ENCODE measurements around the gene COL5A2.
A peak's percentile ranks its signal among the peaks of the same experiment; 100 is the strongest.

The COL5A2 gene

DNA sequence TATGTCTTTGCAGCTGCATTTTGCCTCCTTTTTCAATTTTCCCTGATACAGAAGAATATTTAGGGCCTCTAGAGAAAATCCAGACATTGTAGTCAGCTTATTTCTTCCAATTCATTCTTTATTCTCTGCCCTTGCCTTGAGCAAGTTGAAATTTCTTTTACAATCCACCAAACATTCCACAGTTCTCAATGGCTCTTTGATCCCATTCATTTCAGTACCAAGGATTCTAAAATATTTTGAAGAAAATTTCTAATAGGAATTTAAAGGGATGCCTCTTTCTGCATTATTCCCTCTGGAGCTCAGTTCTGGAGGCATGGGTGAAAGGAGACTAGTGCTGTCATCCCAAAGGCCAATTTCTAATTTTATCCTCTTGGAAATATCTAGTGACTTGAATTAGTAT, 61.2 kb downstream of the COL5A2 start:
- no peak for DNase-seq (ENCODE audit: low read depth, low spot score)
- no peak overlapping the region for H3K4me3 ChIP-seq (ENCODE audit: low read depth, low read length)
- in situ Hi-C loops (cut with HindIII; ENCODE audit: low sequenced_read_pairs) = no loop called here
- TF ChIP-seq, protein P1, sequence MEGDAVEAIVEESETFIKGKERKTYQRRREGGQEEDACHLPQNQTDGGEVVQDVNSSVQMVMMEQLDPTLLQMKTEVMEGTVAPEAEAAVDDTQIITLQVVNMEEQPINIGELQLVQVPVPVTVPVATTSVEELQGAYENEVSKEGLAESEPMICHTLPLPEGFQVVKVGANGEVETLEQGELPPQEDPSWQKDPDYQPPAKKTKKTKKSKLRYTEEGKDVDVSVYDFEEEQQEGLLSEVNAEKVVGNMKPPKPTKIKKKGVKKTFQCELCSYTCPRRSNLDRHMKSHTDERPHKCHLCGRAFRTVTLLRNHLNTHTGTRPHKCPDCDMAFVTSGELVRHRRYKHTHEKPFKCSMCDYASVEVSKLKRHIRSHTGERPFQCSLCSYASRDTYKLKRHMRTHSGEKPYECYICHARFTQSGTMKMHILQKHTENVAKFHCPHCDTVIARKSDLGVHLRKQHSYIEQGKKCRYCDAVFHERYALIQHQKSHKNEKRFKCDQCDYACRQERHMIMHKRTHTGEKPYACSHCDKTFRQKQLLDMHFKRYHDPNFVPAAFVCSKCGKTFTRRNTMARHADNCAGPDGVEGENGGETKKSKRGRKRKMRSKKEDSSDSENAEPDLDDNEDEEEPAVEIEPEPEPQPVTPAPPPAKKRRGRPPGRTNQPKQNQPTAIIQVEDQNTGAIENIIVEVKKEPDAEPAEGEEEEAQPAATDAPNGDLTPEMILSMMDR (IDR thresholded peaks at IDR 0.05; ENCODE audit: low read depth, low read length) = no peak

DNA sequence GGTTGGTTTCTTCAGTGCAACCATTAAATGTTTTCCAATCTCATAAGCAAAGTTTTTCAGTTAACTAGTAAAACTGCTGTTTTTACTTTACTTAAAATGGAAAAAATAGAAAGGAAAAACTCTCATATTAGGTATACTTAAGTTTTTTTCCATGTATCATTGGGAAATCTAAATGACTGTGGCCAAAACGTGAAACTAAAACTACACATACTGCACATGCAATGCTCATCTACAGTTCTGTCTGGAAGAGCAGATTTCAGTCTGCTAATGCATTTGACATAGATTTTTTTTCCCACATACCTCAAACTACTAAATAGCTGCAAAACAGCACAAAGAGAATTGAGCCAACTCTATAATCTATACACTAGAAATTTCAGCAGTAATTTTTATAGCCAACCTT, 62.6 kb downstream of the COL5A2 start:
- in situ Hi-C loops (cut with HindIII; ENCODE audit: low sequenced_read_pairs) = no loop called here
- TF ChIP-seq, protein P1 (IDR thresholded peaks at IDR 0.05; ENCODE audit: low read depth, low read length) = no peak
- DNase-seq (ENCODE audit: low read depth, low spot score) = no peak
- no peak overlapping the region for H3K4me3 ChIP-seq (ENCODE audit: low read depth, low read length)

DNA sequence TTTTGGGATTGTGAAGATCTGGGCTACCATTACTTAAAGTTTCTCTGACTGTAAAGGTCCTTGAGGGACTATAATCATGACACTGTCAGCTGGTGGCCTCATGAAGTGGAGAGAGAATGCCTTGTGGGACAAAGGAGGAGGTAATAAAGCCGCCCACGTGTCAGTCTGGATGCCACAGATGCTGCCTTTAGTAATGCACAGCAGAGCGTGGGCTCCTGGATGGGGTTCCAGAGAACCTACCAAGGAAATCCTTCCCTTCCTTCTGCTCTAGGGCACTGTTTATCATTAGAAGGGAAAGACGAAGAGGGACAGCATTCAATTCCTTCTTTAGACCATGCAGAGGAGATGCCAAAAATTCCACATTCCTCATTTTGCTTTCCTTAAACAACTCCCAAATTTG, 63.5 kb downstream of the COL5A2 start:
- no peak overlapping the region for H3K4me3 ChIP-seq (ENCODE audit: low read depth, low read length)
- no peak for DNase-seq (ENCODE audit: low read depth, low spot score)
- in situ Hi-C loops (cut with HindIII; ENCODE audit: low sequenced_read_pairs) = no loop called here
- TF ChIP-seq, protein P1 (IDR thresholded peaks at IDR 0.05; ENCODE audit: low read depth, low read length) = no peak

DNA sequence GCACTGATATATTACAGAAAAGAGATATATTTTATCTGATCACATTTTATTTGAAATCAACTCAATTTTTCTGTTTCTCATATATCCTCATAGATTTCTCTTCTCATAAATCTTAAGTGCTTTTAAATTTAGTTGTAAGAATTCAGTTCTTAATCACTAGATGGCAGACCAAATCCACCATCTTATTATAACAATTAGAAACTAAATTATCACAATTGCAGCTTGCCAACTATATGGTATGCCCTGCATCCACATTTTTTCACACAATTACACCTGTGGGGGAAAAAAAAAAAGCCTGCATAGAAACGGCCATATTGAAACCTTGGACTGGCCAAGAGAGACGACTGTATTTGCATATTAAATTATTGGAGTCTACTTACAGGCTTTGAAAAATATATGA, 64.4 kb downstream of the COL5A2 start:
- in situ Hi-C loops (cut with HindIII; ENCODE audit: low sequenced_read_pairs) = no loop called here
- no peak overlapping the region for H3K4me3 ChIP-seq (ENCODE audit: low read depth, low read length)
- DNase-seq (ENCODE audit: low read depth, low spot score) = peak; percentile 47
- TF ChIP-seq, protein P1 (IDR thresholded peaks at IDR 0.05; ENCODE audit: low read depth, low read length) = no peak

DNA sequence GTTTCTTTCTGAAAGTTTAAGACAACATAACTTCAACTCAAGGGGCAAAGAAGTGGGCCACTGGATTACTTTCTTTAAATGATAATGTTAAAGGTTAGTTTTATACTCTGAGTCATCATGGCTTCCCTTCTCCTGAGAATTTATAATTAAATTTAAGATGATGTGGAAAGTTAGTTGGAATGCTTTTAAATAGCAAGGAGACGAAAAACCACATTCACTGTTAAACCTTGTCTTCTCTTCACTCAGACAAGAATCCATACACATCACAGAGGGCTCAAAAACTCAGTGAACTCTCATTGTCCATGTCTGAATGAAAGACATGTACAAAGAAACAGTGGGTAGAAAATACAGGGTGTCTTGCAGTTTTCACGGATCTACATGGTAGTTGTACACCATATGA, 65.6 kb downstream of the COL5A2 start:
- in situ Hi-C loops (cut with HindIII; ENCODE audit: low sequenced_read_pairs) = no loop called here
- no peak overlapping the region for H3K4me3 ChIP-seq (ENCODE audit: low read depth, low read length)
- peak; percentile 52 for DNase-seq (ENCODE audit: low read depth, low spot score)
- TF ChIP-seq, protein P1 (IDR thresholded peaks at IDR 0.05; ENCODE audit: low read depth, low read length) = no peak

DNA sequence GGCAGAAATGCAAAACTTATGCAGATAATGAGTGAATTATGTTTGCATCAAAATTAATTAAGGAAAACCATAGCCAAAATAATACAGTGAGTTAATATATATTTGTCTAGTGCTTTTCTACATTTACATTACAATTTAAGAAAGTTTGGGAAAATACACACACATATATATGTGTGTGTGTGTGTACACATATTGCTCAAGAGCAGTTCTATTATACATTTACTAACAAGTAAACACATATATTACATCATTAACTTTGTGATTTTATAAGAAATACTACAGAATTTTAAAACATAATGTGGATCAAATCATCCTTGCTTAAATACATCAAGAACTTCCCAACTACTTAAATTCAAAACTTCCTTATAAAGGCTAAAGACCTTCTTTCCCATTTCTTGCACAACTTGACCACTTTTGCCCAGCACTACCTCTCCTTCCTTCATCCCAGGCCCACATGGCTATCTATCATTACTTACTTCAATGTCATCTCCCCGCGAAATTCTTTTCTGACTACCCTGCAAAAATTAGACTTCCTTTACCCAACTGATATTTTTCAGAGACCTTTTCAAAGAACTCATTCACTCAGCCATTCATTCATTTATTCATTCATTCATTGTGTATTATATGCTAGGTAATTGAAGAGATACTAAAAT, 68.4 kb downstream of the COL5A2 start:
- DNase-seq (ENCODE audit: low read depth, low spot score) = no peak
- in situ Hi-C loops (cut with HindIII; ENCODE audit: low sequenced_read_pairs) = no loop called here
- no peak overlapping the region for H3K4me3 ChIP-seq (ENCODE audit: low read depth, low read length)
- TF ChIP-seq, protein P1 (IDR thresholded peaks at IDR 0.05; ENCODE audit: low read depth, low read length) = no peak

All from astrocyte of the spinal cord (primary cell).